Activated CD8-positive, alpha-beta T cell treated with anti-CD3 and anti-CD28 coated beads for 36 hours (primary cell): ENCODE data around the gene HNF4A. TPM values are rescaled to one million over a fixed set of nuclear protein-coding genes. Genes with fewer than 3 reads are reported as not detected.

ENCODE experiments used
- ATAC-seq: fragments of 200-7000 bp; cut with Tn5 transposase; one replicate; pipeline ENCODE4 v1.10.0; 2021; ENCODE audit warnings: mild to moderate bottlenecking, moderate library complexity
- CTCF ChIA-PET: fragments of 350-600 bp; sonication (Branson Sonifier 250); formaldehyde crosslinking; loops from one replicate; lab custom pipeline; 2021; ENCODE audit warnings: antibody characterized with exemption; lab: Charles Lee
- POLR2A ChIA-PET: fragments of 350-600 bp; sonication (Branson Sonifier 250); formaldehyde crosslinking; loops from one replicate; lab custom pipeline; 2021; ENCODE audit warnings: antibody characterized with exemption; lab: Charles Lee
- DNase-seq: peaks from one replicate; pipeline ENCODE4 v3.0.0-alpha.2; 2020
- H3K27ac Mint-ChIP-seq: one replicate; pipeline ENCODE4 v1.8.0; 2021; ENCODE audit warnings: mild to moderate bottlenecking, mixed read lengths
- H3K27me3 Mint-ChIP-seq: one replicate; pipeline ENCODE4 v1.8.0; 2021; ENCODE audit warnings: mixed read lengths
- H3K36me3 Mint-ChIP-seq: one replicate; pipeline ENCODE4 v1.8.0; 2021; ENCODE audit warnings: low read depth, mixed read lengths
- H3K4me1 Mint-ChIP-seq: one replicate; pipeline ENCODE4 v1.8.0; 2021; ENCODE audit warnings: low read depth, mixed read lengths
- H3K4me3 Mint-ChIP-seq: one replicate; pipeline ENCODE4 v1.8.0; 2021; ENCODE audit warnings: mild to moderate bottlenecking, moderate library complexity, mixed read lengths
- H3K9me3 Mint-ChIP-seq: one replicate; pipeline ENCODE4 v1.8.0; 2021; ENCODE audit warnings: mixed read lengths
- CTCF ChIP-seq: fragments of 200-600 bp; IDR thresholded peaks from one replicate; pipeline ENCODE4 v1.8.0; 2022; ENCODE audit warnings: antibody characterized with exemption, mild to moderate bottlenecking
- intact Hi-C: fragments of 100-400 bp; cut with micrococcal nuclease; formaldehyde crosslinking; loops from one replicate; pipeline ENCODE4 v1.10.0; 2022
- total RNA-seq, 2 experiments: library from RNA; stranded (reverse); gene quantifications; one replicate each; pipeline ENCODE4 v1.2.3, GENCODE V29; 2021

HNF4A gene
- total RNA-seq, 2 experiments from 2014 or later: not detected

GRCh38 chr20:44400671-44400969 lies 45.1 kb downstream of the HNF4A start:
- ChIA-PET CTCF (no interaction called here), POLR2A (no interaction called here)
- ATAC-seq (no peak), DNase-seq (no peak)
- Mint-ChIP-seq H3K4me3 (no peak overlapping the region), H3K9me3 (peaks cover 2% of the 10 kb centered on the region), H3K27ac (no peak overlapping the region), H3K4me1 (no peaks in the 10 kb centered on the region), H3K36me3 (no peaks in the 10 kb centered on the region), H3K27me3 (no peaks in the 10 kb centered on the region)
- no peak for TF ChIP-seq CTCF
- intact Hi-C loops: no loop called here

- CTCF ChIA-PET: no interaction called here
- intact Hi-C loops: no loop called here
- peaks cover 2% of the 10 kb centered on the region for H3K9me3 Mint-ChIP-seq
- H3K4me3 Mint-ChIP-seq: no peak overlapping the region
- no peaks in the 10 kb centered on the region for H3K36me3 Mint-ChIP-seq
- POLR2A ChIA-PET: no interaction called here
- H3K27me3 Mint-ChIP-seq: no peaks in the 10 kb centered on the region
- no peak overlapping the region for H3K27ac Mint-ChIP-seq
- DNase-seq (no peak), ATAC-seq (no peak)
- no peaks in the 10 kb centered on the region for H3K4me1 Mint-ChIP-seq
- no peak for TF ChIP-seq CTCF
These were observed 45.7 kb downstream of the HNF4A start for GRCh38 chr20:44400970-44401769.

DNA sequence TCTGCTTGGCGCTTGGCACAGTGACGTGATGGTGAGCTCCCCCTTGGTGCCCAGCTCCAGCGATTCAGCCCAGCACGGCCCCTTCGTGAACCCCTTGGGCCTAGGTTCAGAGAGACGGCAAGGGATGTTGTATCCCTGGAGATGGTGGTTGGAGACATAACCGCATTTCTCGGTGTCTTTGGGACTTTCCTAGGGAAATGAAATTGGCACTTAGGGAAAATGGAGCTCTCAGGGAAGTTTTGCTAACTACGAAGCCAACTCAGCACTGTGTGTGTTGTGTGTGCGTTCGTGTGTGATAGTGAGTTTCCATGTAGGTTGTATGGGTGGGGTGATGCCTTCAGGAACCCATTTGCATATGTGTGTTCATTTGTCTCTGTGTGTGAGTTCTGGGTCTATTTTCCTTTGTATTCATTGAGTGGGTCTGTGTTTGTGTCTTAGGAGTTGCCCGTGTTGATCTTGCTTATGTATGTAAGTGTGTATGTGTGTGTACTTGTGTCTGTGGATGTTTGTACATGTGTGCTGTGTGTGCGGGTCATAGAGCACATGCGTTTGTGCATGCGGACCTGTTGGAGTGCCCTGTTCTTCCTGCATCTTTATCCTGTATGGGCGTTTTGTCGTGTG lies 46.4 kb downstream of the HNF4A start:
- peaks cover 2% of the 10 kb centered on the region for H3K9me3 Mint-ChIP-seq
- no peak overlapping the region for H3K27ac Mint-ChIP-seq
- POLR2A ChIA-PET: no interaction called here

GRCh38 chr20:44402391-44403193 lies 47.1 kb downstream of the HNF4A start:
- intact Hi-C loops: no loop called here
- POLR2A ChIA-PET: no interaction called here
- no peak overlapping the region for H3K27ac Mint-ChIP-seq
- no peak for DNase-seq
- no peak for TF ChIP-seq CTCF
- no peaks in the 10 kb centered on the region for H3K36me3 Mint-ChIP-seq
- H3K4me1 Mint-ChIP-seq: no peaks in the 10 kb centered on the region
- CTCF ChIA-PET: no interaction called here
- ATAC-seq: no peak
- peaks cover 2% of the 10 kb centered on the region for H3K9me3 Mint-ChIP-seq
- no peaks in the 10 kb centered on the region for H3K27me3 Mint-ChIP-seq
- H3K4me3 Mint-ChIP-seq: no peak overlapping the region

More for the DNA sequence above, 46.4 kb downstream of the HNF4A start:
- intact Hi-C loops: no loop called here
- no peaks in the 10 kb centered on the region for H3K27me3 Mint-ChIP-seq
- DNase-seq: no peak
- no peaks in the 10 kb centered on the region for H3K4me1 Mint-ChIP-seq
- H3K36me3 Mint-ChIP-seq: no peaks in the 10 kb centered on the region
- ATAC-seq: no peak
- no peak overlapping the region for H3K4me3 Mint-ChIP-seq
- no peak for TF ChIP-seq CTCF
- CTCF ChIA-PET: no interaction called here
